HepG2 (cell line): Measurements from ENCODE around the gene CKS2. TPM values are rescaled to one million over a fixed set of nuclear protein-coding genes. Genes with fewer than 3 reads are reported as not detected.

Experiments
- ARHGAP35 ChIP-seq: sonication (generic); formaldehyde crosslinking; IDR thresholded peaks from 2 replicates; pipeline ENCODE4 v1.9.0; 2022; ENCODE audit warnings: mild to moderate bottlenecking, inconsistent platforms, moderate library complexity, missing genetic modification reagents, borderline replicate concordance
- ATRX ChIP-seq: sonication (generic); formaldehyde crosslinking; IDR thresholded peaks from 2 replicates; pipeline ENCODE4 v1.4.0; 2020; ENCODE audit warnings: missing genetic modification reagents, borderline replicate concordance
- BRD4 ChIP-seq: sonication (generic); formaldehyde crosslinking; IDR thresholded peaks from 2 replicates; pipeline ENCODE4 v1.4.0; 2020; ENCODE audit warnings: missing genetic modification reagents
- CHD4 ChIP-seq: fragments of 200-600 bp; sonication (generic); IDR thresholded peaks from 2 replicates; pipeline ENCODE4 v1.7.0; 2017; ENCODE audit warnings: mild to moderate bottlenecking, low read length, borderline replicate concordance
- HIVEP1 ChIP-seq: sonication (generic); formaldehyde crosslinking; IDR thresholded peaks from 2 replicates; pipeline ENCODE4 v1.4.0; 2020; ENCODE audit warnings: mild to moderate bottlenecking, missing genetic modification reagents
- HMGA1 ChIP-seq: sonication (generic); formaldehyde crosslinking; conservative IDR thresholded peaks from 2 replicates; pipeline ENCODE4 v1.4.0; 2020; ENCODE audit warnings: missing genetic modification reagents
- HNF4G ChIP-seq, 2 experiments: sonication (generic) in 1 of 2; formaldehyde crosslinking in 1 of 2; IDR thresholded peaks; 2 replicates each; pipeline versions ENCODE4 v1.4.0 to v1.6.1; 2011 to 2020; ENCODE audit warnings: borderline replicate concordance in 2 of 2, low read depth in 2 of 2, mild to moderate bottlenecking in 2 of 2, low read length in 1 of 2, missing genetic modification reagents in 1 of 2, moderate library complexity in 1 of 2
- HNRNPH1 ChIP-seq: fragments of 200-400 bp; formaldehyde crosslinking; optimal IDR thresholded peaks from 2 replicates; pipeline ENCODE3; 2017; ENCODE audit warnings: mild to moderate bottlenecking, low read depth, low read length
- ISL2 ChIP-seq: sonication (generic); formaldehyde crosslinking; IDR thresholded peaks from 2 replicates; pipeline ENCODE4 v1.5.0; 2020; ENCODE audit warnings: missing genetic modification reagents
- ISX ChIP-seq: sonication (generic); formaldehyde crosslinking; conservative IDR thresholded peaks from 2 replicates; pipeline ENCODE4 v1.5.0; 2020; ENCODE audit warnings: missing genetic modification reagents
- KMT2B ChIP-seq: IDR thresholded peaks from 2 replicates; pipeline ENCODE4 v1.6.1; 2016; ENCODE audit warnings: missing genetic modification reagents, missing compliant biosample characterization
- ONECUT2 ChIP-seq: sonication (generic); formaldehyde crosslinking; IDR thresholded peaks from 2 replicates; pipeline ENCODE4 v1.4.0; 2020; ENCODE audit warnings: missing genetic modification reagents
- PCBP1 ChIP-seq: fragments of 200-400 bp; formaldehyde crosslinking; IDR thresholded peaks from 2 replicates; pipeline ENCODE4 v1.6.1; 2017; ENCODE audit warnings: mild to moderate bottlenecking, low read depth, low read length, borderline replicate concordance
- SCMH1 ChIP-seq: sonication (generic); formaldehyde crosslinking; IDR thresholded peaks from 2 replicates; pipeline ENCODE4 v1.9.0; 2021; ENCODE audit warnings: missing genetic modification reagents, mild to moderate bottlenecking, borderline replicate concordance
- TIGD3 ChIP-seq: sonication (generic); formaldehyde crosslinking; IDR thresholded peaks from 2 replicates; pipeline ENCODE4 v1.5.1; 2020; ENCODE audit warnings: mild to moderate bottlenecking, missing genetic modification reagents, borderline replicate concordance
- ZNF253 ChIP-seq: sonication (generic); formaldehyde crosslinking; IDR thresholded peaks from 2 replicates; pipeline ENCODE4 v1.8.0; 2022; ENCODE audit warnings: mild to moderate bottlenecking, missing genetic modification reagents, borderline replicate concordance
- ZNF3 ChIP-seq: IDR thresholded peaks from 2 replicates; pipeline ENCODE4 v1.7.0; 2017; ENCODE audit warnings: inconsistent platforms
- ZNF496 ChIP-seq: sonication (generic); formaldehyde crosslinking; IDR thresholded peaks from 2 replicates; pipeline ENCODE4 v1.8.1; 2023; ENCODE audit warnings: mild to moderate bottlenecking, moderate library complexity, missing genetic modification reagents; ENCODE audit not compliant: insufficient replicate concordance
- ZNF883 ChIP-seq: sonication (generic); formaldehyde crosslinking; IDR thresholded peaks from 2 replicates; pipeline ENCODE4 v1.5.1; 2020; ENCODE audit warnings: mild to moderate bottlenecking, missing genetic modification reagents; ENCODE audit errors: not compliant biosample characterization
- ZSCAN21 ChIP-seq: sonication (generic); formaldehyde crosslinking; IDR thresholded peaks from 2 replicates; pipeline ENCODE4 v1.8.0; 2022; ENCODE audit warnings: mild to moderate bottlenecking, missing genetic modification reagents, moderate library complexity, borderline replicate concordance
- polyA plus RNA-seq, 8 experiments: library from polyadenylated mRNA; depleted of rRNA in 3 of 8; stranded (reverse) in 7 of 8; unstranded in 1 of 8; fragments of >200 nt; fragmentation: Illumina TruSeq in 4 of 8; extraction: Trizol in 4 of 8; gene quantifications; 2 replicates each; pipeline versions ENCODE4 v1.2.1 to v1.2.3, GENCODE V29; 2011 to 2016; ENCODE audit warnings: low read depth in 4 of 8, missing spikeins in 1 of 8, mixed read lengths in 1 of 8; ENCODE audit not compliant: insufficient read depth in 1 of 8
- total RNA-seq, 5 experiments: library from RNA; depleted of rRNA; stranded (reverse); fragments of >200 nt; fragmentation: Illumina TruSeq; extraction: Trizol; gene quantifications; 2 replicates each; pipeline ENCODE4 v1.2.3, GENCODE V29; 2016; ENCODE audit warnings: low read depth in 1 of 5
- TF ChIP-seq, protein P1 (sequence below): sonication (generic); formaldehyde crosslinking; IDR thresholded peaks from 2 replicates; pipeline ENCODE4 v1.5.0; 2020; ENCODE audit warnings: mild to moderate bottlenecking, missing genetic modification reagents, moderate library complexity
- TF ChIP-seq, protein P2 (sequence below): IDR thresholded peaks from 2 replicates; pipeline ENCODE4 v1.6.1; 2012; ENCODE audit warnings: low read depth, low read length, improper control_type of control experiment

The CKS2 gene
- total and polyA plus RNA-seq, 2 of the 13 experiments (the other 11 are each of a cell fraction or from before 2014, with no cell fraction given) = 251 to 317 TPM

DNA sequence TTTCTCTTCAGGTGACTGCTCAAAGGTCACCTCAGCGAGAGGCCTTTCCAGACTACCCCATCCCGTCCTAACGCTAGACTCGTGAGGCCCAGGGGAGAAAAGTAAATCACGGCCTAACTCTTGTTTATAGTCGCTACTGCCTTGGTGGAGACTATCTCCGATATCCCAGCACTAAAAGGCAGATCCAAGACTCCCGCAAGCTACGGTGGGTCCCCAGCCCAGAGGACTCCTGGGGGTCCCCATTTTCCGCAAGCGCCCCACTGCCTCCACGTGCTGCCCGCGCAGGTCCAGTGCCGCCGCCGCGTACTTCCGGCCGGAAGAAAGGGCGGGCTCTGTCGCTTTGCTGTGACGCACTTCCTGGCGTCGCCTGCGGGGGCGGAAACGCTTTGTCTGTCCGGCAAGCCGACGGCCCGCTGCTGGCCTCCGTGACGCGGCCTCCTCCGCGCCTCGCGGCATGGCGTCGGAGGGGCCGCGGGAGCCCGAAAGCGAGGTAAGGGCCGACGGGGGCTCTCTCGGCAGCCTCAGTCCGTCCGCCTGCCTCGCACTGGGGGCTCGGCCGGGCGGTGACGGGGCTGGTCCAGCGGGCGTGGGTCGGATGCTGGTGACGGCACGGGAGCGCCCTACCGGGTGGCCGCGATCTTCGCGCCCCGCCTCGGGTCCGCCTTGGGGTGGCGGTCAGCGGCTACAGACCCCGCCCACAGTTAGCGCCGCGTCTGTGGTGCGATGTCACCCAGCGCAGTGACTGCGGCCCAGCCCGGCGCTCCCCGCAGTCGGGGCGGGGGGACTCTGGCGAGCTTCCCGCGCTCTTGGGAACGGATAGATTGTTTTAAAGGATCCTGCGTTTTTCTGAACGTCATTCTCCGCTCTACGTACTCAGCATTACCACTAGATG, 7.4 kb downstream of the CKS2 start, which contains the start of gene SECISBP2 (continued):
- no peak for TF ChIP-seq TIGD3 (CRISPR knock-in tag)
- TF ChIP-seq HIVEP1 = peak; percentile 83
- peak; percentile 84 for TF ChIP-seq BRD4
- no peak for TF ChIP-seq ZNF496 (CRISPR knock-in tag)
- TF ChIP-seq, protein P1, sequence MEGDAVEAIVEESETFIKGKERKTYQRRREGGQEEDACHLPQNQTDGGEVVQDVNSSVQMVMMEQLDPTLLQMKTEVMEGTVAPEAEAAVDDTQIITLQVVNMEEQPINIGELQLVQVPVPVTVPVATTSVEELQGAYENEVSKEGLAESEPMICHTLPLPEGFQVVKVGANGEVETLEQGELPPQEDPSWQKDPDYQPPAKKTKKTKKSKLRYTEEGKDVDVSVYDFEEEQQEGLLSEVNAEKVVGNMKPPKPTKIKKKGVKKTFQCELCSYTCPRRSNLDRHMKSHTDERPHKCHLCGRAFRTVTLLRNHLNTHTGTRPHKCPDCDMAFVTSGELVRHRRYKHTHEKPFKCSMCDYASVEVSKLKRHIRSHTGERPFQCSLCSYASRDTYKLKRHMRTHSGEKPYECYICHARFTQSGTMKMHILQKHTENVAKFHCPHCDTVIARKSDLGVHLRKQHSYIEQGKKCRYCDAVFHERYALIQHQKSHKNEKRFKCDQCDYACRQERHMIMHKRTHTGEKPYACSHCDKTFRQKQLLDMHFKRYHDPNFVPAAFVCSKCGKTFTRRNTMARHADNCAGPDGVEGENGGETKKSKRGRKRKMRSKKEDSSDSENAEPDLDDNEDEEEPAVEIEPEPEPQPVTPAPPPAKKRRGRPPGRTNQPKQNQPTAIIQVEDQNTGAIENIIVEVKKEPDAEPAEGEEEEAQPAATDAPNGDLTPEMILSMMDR = peak; percentile 78
- no peak for TF ChIP-seq SCMH1 (CRISPR knock-in tag)
- no peak; the same call in 1 of the 2 replicates for TF ChIP-seq ONECUT2 (CRISPR knock-in tag)
- TF ChIP-seq PCBP1 = 0 out of 2 replicates have a peak, but pooled peaks have one; percentile 25
- TF ChIP-seq ZNF3 (CRISPR knock-in tag) = no peak
- peak; percentile 98 for TF ChIP-seq KMT2B (CRISPR knock-in tag)
- TF ChIP-seq ISL2 (CRISPR knock-in tag) = peak; percentile 64
- TF ChIP-seq ISX (CRISPR knock-in tag) = 0 out of 2 replicates have a peak, but pooled peaks have one; percentile 75
- peak; percentile 70; the same call in 1 of the 2 replicates for TF ChIP-seq ZSCAN21
- TF ChIP-seq HNRNPH1 = no peak
- TF ChIP-seq HNF4G (IDR thresholded peaks at IDR 0.05; ENCODE audit: borderline replicate concordance, low read depth, low read length) = peak; percentile 43
- TF ChIP-seq HNF4G (CRISPR knock-in tag; IDR thresholded peaks at IDR 0.05; ENCODE audit: borderline replicate concordance, low read depth) = peak; percentile 60; the same call in 1 of the 2 replicates
- TF ChIP-seq HMGA1 (CRISPR knock-in tag) = no peak
- peak; percentile 59 for TF ChIP-seq ZNF253
- TF ChIP-seq ARHGAP35 (CRISPR knock-in tag) = peak; percentile 95
- TF ChIP-seq ATRX (CRISPR knock-in tag) = no peak
- peak; percentile 49; the same call in 1 of the 2 replicates for TF ChIP-seq CHD4
- TF ChIP-seq ZNF883 (CRISPR knock-in tag) = peak; percentile 75
- TF ChIP-seq, protein P2, sequence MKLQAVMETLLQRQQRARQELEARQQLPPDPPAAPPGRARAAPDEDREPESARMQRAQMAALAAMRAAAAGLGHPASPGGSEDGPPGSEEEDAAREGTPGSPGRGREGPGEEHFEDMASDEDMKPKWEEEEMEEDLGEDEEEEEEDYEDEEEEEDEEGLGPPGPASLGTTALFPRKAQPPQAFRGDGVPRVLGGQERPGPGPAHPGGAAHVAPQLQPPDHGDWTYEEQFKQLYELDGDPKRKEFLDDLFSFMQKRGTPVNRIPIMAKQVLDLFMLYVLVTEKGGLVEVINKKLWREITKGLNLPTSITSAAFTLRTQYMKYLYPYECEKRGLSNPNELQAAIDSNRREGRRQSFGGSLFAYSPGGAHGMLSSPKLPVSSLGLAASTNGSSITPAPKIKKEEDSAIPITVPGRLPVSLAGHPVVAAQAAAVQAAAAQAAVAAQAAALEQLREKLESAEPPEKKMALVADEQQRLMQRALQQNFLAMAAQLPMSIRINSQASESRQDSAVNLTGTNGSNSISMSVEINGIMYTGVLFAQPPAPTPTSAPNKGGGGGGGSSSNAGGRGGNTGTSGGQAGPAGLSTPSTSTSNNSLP = peak; percentile 91
